Endothelial cell of umbilical vein (primary cell): ENCODE measurements around the gene CHIT1.

Experiments
- CTCF ChIP-seq, 2 donors: IDR thresholded peaks; 1 replicate in 1 of 2; 2 replicates in 1 of 2; pipeline ENCODE4 v1.5.1; 2011; ENCODE audit warnings: low read length in 2 of 2, mild to moderate bottlenecking in 2 of 2, moderate library complexity in 2 of 2, control low read depth in 1 of 2, inconsistent platforms in 1 of 2, low read depth in 1 of 2; ENCODE audit not compliant: insufficient read depth in 1 of 2; ENCODE audit errors: extremely low read depth in 1 of 2
- EZH2 ChIP-seq: IDR thresholded peaks from 2 replicates; pipeline ENCODE4 v1.6.1; 2012; ENCODE audit warnings: borderline replicate concordance, low read depth, mild to moderate bottlenecking, moderate library complexity, low read length, inconsistent platforms; ENCODE audit not compliant: severe bottlenecking
- GATA2 ChIP-seq: IDR thresholded peaks from 2 replicates; pipeline ENCODE4 v1.7.0; 2011; ENCODE audit warnings: low read depth, mild to moderate bottlenecking, moderate library complexity, mixed read lengths, low read length; ENCODE audit not compliant: insufficient read length, insufficient read depth
- JUN ChIP-seq: IDR thresholded peaks from 2 replicates; pipeline ENCODE4 v1.6.1; 2011; ENCODE audit warnings: borderline replicate concordance, low read depth; ENCODE audit not compliant: insufficient read length, insufficient read depth
- MAX ChIP-seq: IDR thresholded peaks from 2 replicates; pipeline ENCODE4 v1.6.1; 2011; ENCODE audit not compliant: insufficient read depth, insufficient read length
- MYC ChIP-seq: IDR thresholded peaks from one replicate; pipeline ENCODE4 v1.6.1; 2011; ENCODE audit warnings: mild to moderate bottlenecking, low read depth, low read length
- POLR2A ChIP-seq: IDR thresholded peaks from 2 replicates; pipeline ENCODE4 v1.6.1; 2012; ENCODE audit warnings: low read depth, mild to moderate bottlenecking, control low read depth, low read length
- POLR2AphosphoS5 ChIP-seq: IDR thresholded peaks from 2 replicates; pipeline ENCODE4 v1.6.1; 2012; ENCODE audit warnings: low read depth, mild to moderate bottlenecking, control low read depth, low read length, moderate library complexity; ENCODE audit not compliant: insufficient read depth

- TF ChIP-seq POLR2AphosphoS5: no peak
- TF ChIP-seq EZH2: no peak
- TF ChIP-seq MAX: no peak
- no peak for TF ChIP-seq CTCF (IDR thresholded peaks at IDR 0.05; ENCODE audit: extremely low read depth in 1 of 2, insufficient read depth in 1 of 2, low read depth in 1 of 2, low read length in 2 of 2)
- no peak for TF ChIP-seq MYC
- no peak for TF ChIP-seq GATA2
- no peak for TF ChIP-seq POLR2A
- no peak for TF ChIP-seq JUN
Measured at GRCh38 chr1:203200916-203201315, 28.6 kb downstream of the CHIT1 start.
